ENCODE measurements around the gene SLC22A31. TPM values are rescaled to one million over a fixed set of nuclear protein-coding genes. Genes with fewer than 3 reads are reported as not detected.

Gene SLC22A31
- total and polyA plus RNA-seq, 12 donors = 0.28 to 3.2 (median 2.0) TPM; not detected in 5

DNA sequence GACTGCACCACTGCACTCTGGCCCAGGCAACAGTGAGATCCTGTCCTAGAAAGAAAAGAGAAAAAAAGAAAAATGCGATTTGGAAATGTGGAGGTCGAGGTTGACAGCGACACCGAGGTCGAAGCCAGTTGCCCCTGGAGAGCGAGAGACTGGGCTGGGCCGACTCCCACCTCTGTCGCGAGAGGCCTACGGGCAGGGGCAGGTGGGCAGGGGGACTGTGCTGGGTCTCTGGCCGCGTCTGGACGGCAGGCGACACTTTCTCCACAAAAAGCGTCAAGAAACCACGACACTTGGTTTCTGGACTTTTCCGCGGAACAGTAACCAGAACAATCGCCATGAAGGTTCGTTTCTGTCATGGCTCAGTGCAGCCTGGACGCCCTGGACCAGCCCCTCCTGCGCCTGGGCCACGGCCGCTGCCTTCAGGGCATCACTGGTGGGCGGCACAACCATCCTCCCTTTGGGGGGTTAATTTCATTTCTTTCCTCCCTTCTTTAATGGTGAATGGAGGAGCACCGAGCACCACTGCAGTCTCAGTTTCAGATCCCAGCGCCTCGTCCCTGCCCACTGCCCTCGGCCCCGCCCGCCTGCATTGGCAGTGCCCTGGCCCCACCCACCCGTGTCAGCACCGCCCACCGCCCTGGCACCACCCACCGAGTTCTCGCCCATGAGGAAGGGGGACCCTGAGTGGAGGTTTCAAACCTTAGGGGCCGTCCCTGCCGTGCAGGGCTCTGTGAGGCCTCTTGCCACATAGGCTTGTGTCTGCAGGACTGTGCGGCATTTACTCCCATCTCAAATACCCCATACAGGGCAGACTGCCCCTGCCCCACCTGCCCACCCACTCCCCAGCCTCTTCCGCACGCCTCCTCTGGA lies 47.3 kb downstream of the SLC22A31 start:
- H3K4me1 ChIP-seq (replicated peaks in 1 of 2) = peaks cover 13 to 23% of the 10 kb centered on the region in 2 donors
- no peak overlapping the region for H3K4me3 ChIP-seq
- H3K36me3 ChIP-seq (replicated peaks in 1 of 2) = peaks cover 0 to 12% of the 10 kb centered on the region in 2 donors
- no peaks in the 10 kb centered on the region for H3K9me3 ChIP-seq (replicated peaks in 1 of 3)
- TF ChIP-seq, protein P1, sequence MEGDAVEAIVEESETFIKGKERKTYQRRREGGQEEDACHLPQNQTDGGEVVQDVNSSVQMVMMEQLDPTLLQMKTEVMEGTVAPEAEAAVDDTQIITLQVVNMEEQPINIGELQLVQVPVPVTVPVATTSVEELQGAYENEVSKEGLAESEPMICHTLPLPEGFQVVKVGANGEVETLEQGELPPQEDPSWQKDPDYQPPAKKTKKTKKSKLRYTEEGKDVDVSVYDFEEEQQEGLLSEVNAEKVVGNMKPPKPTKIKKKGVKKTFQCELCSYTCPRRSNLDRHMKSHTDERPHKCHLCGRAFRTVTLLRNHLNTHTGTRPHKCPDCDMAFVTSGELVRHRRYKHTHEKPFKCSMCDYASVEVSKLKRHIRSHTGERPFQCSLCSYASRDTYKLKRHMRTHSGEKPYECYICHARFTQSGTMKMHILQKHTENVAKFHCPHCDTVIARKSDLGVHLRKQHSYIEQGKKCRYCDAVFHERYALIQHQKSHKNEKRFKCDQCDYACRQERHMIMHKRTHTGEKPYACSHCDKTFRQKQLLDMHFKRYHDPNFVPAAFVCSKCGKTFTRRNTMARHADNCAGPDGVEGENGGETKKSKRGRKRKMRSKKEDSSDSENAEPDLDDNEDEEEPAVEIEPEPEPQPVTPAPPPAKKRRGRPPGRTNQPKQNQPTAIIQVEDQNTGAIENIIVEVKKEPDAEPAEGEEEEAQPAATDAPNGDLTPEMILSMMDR (IDR thresholded peaks at IDR 0.05) = no peak
- no peak for TF ChIP-seq POLR2A (IDR thresholded peaks at IDR 0.05)
- intact Hi-C loops (cut with DNase I) = no loop called here
- no peak for DNase-seq
- H3K27me3 ChIP-seq = no peaks in the 10 kb centered on the region
- WGBS, 4 donors = 86 to 89% (median 87%) methylated on average over 36 to 41 of the region's 41 CpGs
- no peak overlapping the region for H3K27ac ChIP-seq

GRCh38 chr16:89150981-89151380 lies 49.4 kb downstream of the SLC22A31 start:
- H3K36me3 ChIP-seq (replicated peaks in 1 of 2) = peaks cover 0 to 19% of the 10 kb centered on the region in 2 donors

DNA sequence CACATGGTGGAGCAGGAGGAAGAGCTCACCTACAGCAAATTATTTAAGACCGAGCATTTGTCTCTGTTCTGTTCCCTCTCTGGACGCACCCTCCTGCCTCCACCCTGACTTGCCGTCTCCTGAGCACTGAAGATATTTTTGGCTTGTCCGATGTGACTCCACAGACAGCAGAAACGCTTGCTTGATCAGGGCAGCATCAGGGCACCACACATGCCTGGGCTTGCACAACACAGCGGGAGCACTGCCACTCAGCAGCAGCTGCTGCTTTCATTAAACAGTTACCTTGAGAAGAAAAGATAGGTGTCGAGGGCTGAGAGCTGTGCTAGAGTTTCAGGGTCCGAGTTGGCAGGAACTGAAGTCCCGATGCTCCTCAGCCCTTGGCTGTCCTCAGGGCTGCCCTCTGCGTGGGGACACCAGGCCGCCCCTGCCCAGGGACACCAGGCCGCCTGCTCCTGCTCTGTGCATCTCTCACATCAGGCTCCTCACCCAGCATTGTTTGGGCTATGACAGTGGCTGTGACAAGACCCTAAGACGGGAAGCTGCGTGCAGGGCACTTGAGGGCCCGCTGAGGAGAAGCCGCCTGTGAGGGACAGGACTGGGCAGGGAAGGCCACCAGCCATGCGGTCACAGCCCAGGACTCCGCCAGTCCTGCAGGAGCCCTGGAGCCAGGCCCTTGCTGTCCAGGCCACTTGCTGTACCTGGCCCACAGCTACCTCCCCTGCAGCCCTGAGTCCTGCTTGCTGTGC lies 50.1 kb downstream of the SLC22A31 start:
- 91 to 100% (median 98%) methylated on average over 8 to 18 of the region's 18 CpGs for WGBS, 4 donors
- Histone ChIP-seq H3K27ac (peak overlapping the region in 1 of 5 donors; percentile 61), H3K27me3 (no peaks in the 10 kb centered on the region), H3K4me1 (replicated peaks in 1 of 2) (peaks cover 2 to 9% of the 10 kb centered on the region in 2 donors), H3K9me3 (replicated peaks in 1 of 3) (no peaks in the 10 kb centered on the region), H3K4me3 (no peak overlapping the region), H3K36me3 (replicated peaks in 1 of 2) (peaks cover 0 to 26% of the 10 kb centered on the region in 2 donors)
- no peak for DNase-seq
- TF ChIP-seq, protein P1 (IDR thresholded peaks at IDR 0.05) = no peak
- no peak for TF ChIP-seq POLR2A (IDR thresholded peaks at IDR 0.05)
- intact Hi-C loops (cut with DNase I) = no loop called here

More at GRCh38 chr16:89150981-89151380, 49.4 kb downstream of the SLC22A31 start:
- WGBS, 4 donors = 90 to 99% (median 96%) methylated on average over 8 of the region's 8 CpGs
- peak in 2 of 7 donors; percentile 25 to 76 for DNase-seq
- Histone ChIP-seq H3K27me3 (no peaks in the 10 kb centered on the region), H3K27ac (peak overlapping the region in 1 of 5 donors; percentile 61), H3K4me3 (no peak overlapping the region), H3K9me3 (replicated peaks in 1 of 3) (no peaks in the 10 kb centered on the region), H3K4me1 (replicated peaks in 1 of 2) (peaks cover 9 to 16% of the 10 kb centered on the region in 2 donors)
- TF ChIP-seq, protein P1 (IDR thresholded peaks at IDR 0.05) = no peak
- TF ChIP-seq POLR2A (IDR thresholded peaks at IDR 0.05) = no peak
- intact Hi-C loops (cut with DNase I) = no loop called here

DNA sequence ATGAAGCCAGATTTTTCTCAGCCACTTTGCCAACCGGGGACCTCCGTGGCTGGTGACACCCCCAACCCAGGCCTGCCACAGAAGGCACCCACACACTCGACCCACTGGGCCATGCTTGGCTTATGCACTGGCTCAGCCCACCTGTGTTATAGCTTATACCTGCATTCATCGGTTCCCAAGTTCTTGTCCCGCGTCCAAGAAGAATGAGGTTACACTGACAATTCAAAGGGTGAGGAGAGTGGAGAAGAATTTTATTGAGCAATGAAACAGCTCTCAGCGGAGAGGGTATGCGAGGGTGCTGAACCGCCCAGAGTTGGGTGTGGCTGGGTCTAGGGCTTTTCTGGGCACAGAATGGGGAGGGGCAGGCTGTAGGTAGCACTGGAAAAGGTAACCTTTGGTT lies 51.0 kb downstream of the SLC22A31 start:
- WGBS, 4 donors = 96 to 99% (median 97%) methylated on average over 9 of the region's 9 CpGs
- intact Hi-C loops (cut with DNase I) = no loop called here
- Histone ChIP-seq H3K4me1 (replicated peaks in 1 of 2) (no peaks in the 10 kb centered on the region), H3K36me3 (replicated peaks in 1 of 2) (peaks cover 0 to 27% of the 10 kb centered on the region in 2 donors), H3K9me3 (replicated peaks in 1 of 3) (no peaks in the 10 kb centered on the region), H3K27me3 (no peaks in the 10 kb centered on the region), H3K4me3 (no peak overlapping the region), H3K27ac (no peak overlapping the region)
- no peak for DNase-seq
- TF ChIP-seq, protein P1 (IDR thresholded peaks at IDR 0.05) = no peak
- TF ChIP-seq POLR2A (IDR thresholded peaks at IDR 0.05) = no peak
